ENCODE data around the gene GPX2.

- TF ChIP-seq EZH2 (IDR thresholded peaks at IDR 0.05) (no peak), CTCF (IDR thresholded peaks at IDR 0.05) (no peak), EZH2phosphoT487 (IDR thresholded peaks at IDR 0.05) (no peak)
Observed at GRCh38 chr14:64942531-64943111, at the start of gene GPX2.
